HL-60/S4 treated with retinoic acid at 250 ng/mL for 4 days and 3 days (cell line): Measurements from ENCODE around the gene PRKD2.

ENCODE experiments used
- in situ Hi-C: fragments of 300-500 bp; cut with MboI; formaldehyde crosslinking; loops from 2 replicates; pipeline ENCODE4 v1.7.0; 2022; ENCODE audit warnings: low sequenced_read_pairs

Gene PRKD2

GRCh38 chr19:46665072-46665471, 51.8 kb downstream of the PRKD2 start:
- in situ Hi-C loops, result no loop called here

GRCh38 chr19:46661735-46662592, 55.0 kb downstream of the PRKD2 start:
- in situ Hi-C loops, result no loop called here

GRCh38 chr19:46661020-46661731, 55.7 kb downstream of the PRKD2 start, which contains the start of gene DACT3:
DACT3 (minus strand) TSS chr19:46661182; CDS start chr19:46661064, 118 bp downstream.
- in situ Hi-C loops, result no loop called here

GRCh38 chr19:46660551-46661019, 56.3 kb downstream of the PRKD2 start:
- in situ Hi-C loops, result no loop called here

- in situ Hi-C loops, result no loop called here
Measured at GRCh38 chr19:46660008-46660517, 56.9 kb downstream of the PRKD2 start.

- in situ Hi-C loops, result no loop called here
Measured at GRCh38 chr19:46659151-46660007, 57.5 kb downstream of the PRKD2 start.

- in situ Hi-C loops, result no loop called here
Measured at GRCh38 chr19:46656541-46656940, 60.4 kb downstream of the PRKD2 start.

- in situ Hi-C loops, result no loop called here
Measured at GRCh38 chr19:46654621-46655152, 62.2 kb downstream of the PRKD2 start.

- in situ Hi-C loops, result no loop called here
Measured at GRCh38 chr19:46650445-46650844, 66.5 kb downstream of the PRKD2 start.

GRCh38 chr19:46648961-46649960, 67.7 kb downstream of the PRKD2 start:
- in situ Hi-C loops, result no loop called here

- in situ Hi-C loops, result no loop called here
Measured at GRCh38 chr19:46648060-46648960, 68.6 kb downstream of the PRKD2 start.

GRCh38 chr19:46646402-46646801, 70.5 kb downstream of the PRKD2 start:
- in situ Hi-C loops, result no loop called here

- in situ Hi-C loops, result no loop called here
Measured at GRCh38 chr19:46644720-46645119, 72.2 kb downstream of the PRKD2 start.

GRCh38 chr19:46640656-46641055, 76.3 kb downstream of the PRKD2 start:
- in situ Hi-C loops, result no loop called here

- in situ Hi-C loops, result no loop called here
Measured at GRCh38 chr19:46639358-46640182, 77.3 kb downstream of the PRKD2 start.

GRCh38 chr19:46637224-46637623, 79.7 kb downstream of the PRKD2 start:
- in situ Hi-C loops, result no loop called here
